H54 (cell line): ENCODE results near the gene OSBPL6.

ENCODE experiments used
- DNase-seq: peaks from one replicate; pipeline ENCODE4 v3.0.0; 2011; ENCODE audit warnings: low spot score, mixed read lengths; ENCODE audit not compliant: insufficient read length
- FAIRE-seq: peaks from 3 replicates; lab custom pipeline; 2011; peaks lifted over from hg19 to GRCh38; lab: Jason Lieb, UNC
- POLR2A ChIP-seq: IDR thresholded peaks from 2 replicates; pipeline ENCODE4 v1.6.1; 2011; ENCODE audit warnings: low read depth, mild to moderate bottlenecking, low read length

The OSBPL6 gene

DNA sequence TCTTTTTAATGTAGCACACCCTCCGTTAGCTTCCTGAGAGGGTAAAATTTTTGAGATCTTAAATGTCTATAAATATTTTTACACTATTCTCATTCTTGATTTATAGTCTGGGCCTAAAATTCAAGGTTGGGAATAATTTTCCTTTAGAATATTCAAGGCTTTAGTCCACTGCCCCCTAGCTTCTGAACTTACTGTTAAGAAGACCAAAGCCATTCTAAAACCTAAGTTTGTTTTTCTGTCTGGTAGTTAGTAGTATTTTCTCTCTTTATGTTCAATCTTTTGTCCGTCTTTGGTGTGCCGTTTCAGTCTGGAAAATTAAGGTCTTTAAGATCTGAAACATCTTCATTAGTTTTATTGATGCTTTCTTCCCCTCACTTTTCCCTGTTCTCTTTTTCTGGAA is 14.5 kb downstream of the OSBPL6 start:
- DNase-seq: no peak
- no peak for FAIRE-seq
- no peak for TF ChIP-seq POLR2A

DNA sequence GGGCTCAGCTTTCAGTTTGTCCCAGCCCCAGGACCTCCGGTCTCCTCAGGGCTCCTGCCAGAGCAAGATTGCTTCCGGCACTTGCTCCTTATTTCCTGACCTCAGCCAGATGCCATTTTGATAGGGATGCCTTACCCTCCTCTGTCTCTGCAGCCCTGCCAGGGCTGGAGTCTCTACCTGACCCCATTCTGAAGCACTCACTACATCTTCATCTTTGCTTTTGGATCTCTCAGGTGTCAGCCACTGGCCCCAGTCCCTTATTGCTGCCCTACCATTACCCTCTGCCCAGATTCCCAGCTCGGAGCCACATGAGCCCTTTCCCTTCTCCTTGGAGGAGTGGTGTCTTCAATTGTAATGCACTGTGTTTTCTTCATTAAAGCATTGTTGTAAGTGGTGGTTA is 17.1 kb downstream of the OSBPL6 start:
- DNase-seq (no peak), FAIRE-seq (no peak)
- TF ChIP-seq POLR2A: no peak

- no peak for TF ChIP-seq POLR2A
- FAIRE-seq (no peak), DNase-seq (no peak)
Measured at GRCh38 chr2:178211943-178212342, 17.6 kb downstream of the OSBPL6 start.

GRCh38 chr2:178213991-178214390 is 19.7 kb downstream of the OSBPL6 start:
- no peak for DNase-seq
- FAIRE-seq: no peak
- TF ChIP-seq POLR2A: no peak

- TF ChIP-seq POLR2A: no peak
- DNase-seq (no peak), FAIRE-seq (no peak)
Measured at GRCh38 chr2:178219247-178219646, 24.9 kb downstream of the OSBPL6 start.

GRCh38 chr2:178220814-178221213 is 26.5 kb downstream of the OSBPL6 start:
- DNase-seq: no peak
- TF ChIP-seq POLR2A: no peak
- no peak for FAIRE-seq

GRCh38 chr2:178221556-178221955 is 27.2 kb downstream of the OSBPL6 start:
- DNase-seq (no peak), FAIRE-seq (no peak)
- no peak for TF ChIP-seq POLR2A

- TF ChIP-seq POLR2A: no peak
- FAIRE-seq: no peak
Measured at GRCh38 chr2:178223806-178224205, 29.5 kb downstream of the OSBPL6 start.

GRCh38 chr2:178225006-178225805 is 30.9 kb downstream of the OSBPL6 start:
- no peak for TF ChIP-seq POLR2A
- DNase-seq (no peak), FAIRE-seq (no peak)

More at GRCh38 chr2:178223806-178224205, 29.5 kb downstream of the OSBPL6 start:
- no peak for DNase-seq

GRCh38 chr2:178227187-178227586 is 32.9 kb downstream of the OSBPL6 start:
- peak; percentile 83 for FAIRE-seq
- DNase-seq: peak; percentile 22

GRCh38 chr2:178229927-178230326 is 35.6 kb downstream of the OSBPL6 start:
- no peak for FAIRE-seq
- TF ChIP-seq POLR2A: no peak
- DNase-seq: no peak

More at GRCh38 chr2:178227187-178227586, 32.9 kb downstream of the OSBPL6 start:
- TF ChIP-seq POLR2A: no peak

DNA sequence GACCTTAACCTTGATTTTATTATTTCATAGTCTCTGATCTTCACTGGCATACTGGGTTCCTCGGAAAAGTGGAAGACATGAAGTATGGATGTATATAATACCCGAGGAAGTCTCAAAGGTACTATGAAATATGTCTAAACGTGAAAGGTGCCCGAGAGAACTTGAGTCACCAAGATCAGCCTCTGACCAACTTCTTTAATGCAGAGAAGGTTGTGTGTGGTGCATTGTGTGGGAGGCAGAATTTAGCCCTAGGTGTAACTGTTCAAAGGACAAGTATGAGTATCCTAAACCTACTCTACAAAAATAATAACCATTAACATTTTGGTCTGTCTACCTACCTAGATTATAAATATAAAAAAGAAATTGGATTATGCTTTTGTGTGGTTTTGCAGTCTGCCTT is 36.1 kb downstream of the OSBPL6 start:
- no peak for TF ChIP-seq POLR2A
- DNase-seq (no peak), FAIRE-seq (no peak)

DNA sequence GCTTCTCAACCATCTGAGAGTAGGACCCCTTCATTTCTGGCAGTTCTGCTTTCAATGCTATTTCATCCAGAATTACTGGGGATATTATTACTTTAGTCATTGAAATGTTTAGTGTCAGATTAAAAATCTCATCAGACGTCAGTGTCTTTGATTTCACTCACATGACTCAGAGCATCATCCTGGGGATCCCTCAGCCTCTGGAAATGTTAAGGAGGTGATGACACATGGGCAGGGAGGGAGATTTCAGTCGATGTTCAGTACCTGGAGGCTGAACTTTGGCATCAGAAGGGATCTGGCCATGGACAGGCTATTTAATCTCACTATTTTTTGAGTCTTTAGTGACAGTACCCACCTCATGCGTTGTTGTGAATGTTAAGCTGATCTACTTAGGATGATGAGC is 39.1 kb downstream of the OSBPL6 start:
- FAIRE-seq: peak; percentile 76

DNA sequence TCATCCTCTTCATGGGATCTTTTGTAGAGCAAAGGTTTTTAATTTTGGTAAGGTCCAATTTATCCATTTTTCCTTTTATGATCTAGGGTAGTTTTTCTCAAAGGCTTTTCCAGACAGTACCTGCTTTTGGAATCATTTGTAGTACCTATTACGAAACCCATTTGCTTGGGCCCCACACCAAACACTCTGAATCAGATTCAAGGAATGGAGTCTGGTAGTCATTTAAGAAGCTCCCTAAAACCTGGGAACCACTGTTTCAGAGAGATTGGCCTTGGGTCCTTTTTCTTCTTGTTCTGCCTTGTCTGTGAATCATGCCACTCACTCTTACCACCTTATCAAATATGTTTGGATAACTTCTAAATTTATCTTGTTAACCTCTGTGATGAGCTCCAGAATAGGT is 40.3 kb downstream of the OSBPL6 start:
- DNase-seq: no peak
- TF ChIP-seq POLR2A: no peak
- FAIRE-seq: no peak

More for the DNA sequence above, 39.1 kb downstream of the OSBPL6 start:
- no peak for TF ChIP-seq POLR2A
- no peak for DNase-seq
